Right lung (tissue), 10 donors: ENCODE results near the gene UNC80. TPM values are rescaled to one million over a fixed set of nuclear protein-coding genes. Genes with fewer than 3 reads are reported as not detected.
"Not testable (repeated sequence)": the region's sequence is repeated elsewhere in the genome, so short reads cannot be mapped to it uniquely, and the experiment has no call there.

Experiments used
- DNase-seq, 2 donors: peaks; one replicate each; pipeline ENCODE4 v3.0.0-alpha.2; 2013
- long read RNA-seq, 8 donors: transcript quantifications; one replicate each; lab custom pipeline, GENCODE V29; 2026
- polyA plus RNA-seq, 5 donors: library from polyadenylated mRNA; unstranded; fragments of 120-200 nt; gene quantifications; one replicate each; pipeline versions ENCODE4 v1.2.1 to v1.2.3, GENCODE V29; 2013; ENCODE audit warnings: inconsistent platforms in 1 of 5, low replicate concordance in 1 of 5; ENCODE audit not compliant: insufficient read length in 5 of 5, insufficient read depth in 1 of 5

Gene UNC80, protein sequence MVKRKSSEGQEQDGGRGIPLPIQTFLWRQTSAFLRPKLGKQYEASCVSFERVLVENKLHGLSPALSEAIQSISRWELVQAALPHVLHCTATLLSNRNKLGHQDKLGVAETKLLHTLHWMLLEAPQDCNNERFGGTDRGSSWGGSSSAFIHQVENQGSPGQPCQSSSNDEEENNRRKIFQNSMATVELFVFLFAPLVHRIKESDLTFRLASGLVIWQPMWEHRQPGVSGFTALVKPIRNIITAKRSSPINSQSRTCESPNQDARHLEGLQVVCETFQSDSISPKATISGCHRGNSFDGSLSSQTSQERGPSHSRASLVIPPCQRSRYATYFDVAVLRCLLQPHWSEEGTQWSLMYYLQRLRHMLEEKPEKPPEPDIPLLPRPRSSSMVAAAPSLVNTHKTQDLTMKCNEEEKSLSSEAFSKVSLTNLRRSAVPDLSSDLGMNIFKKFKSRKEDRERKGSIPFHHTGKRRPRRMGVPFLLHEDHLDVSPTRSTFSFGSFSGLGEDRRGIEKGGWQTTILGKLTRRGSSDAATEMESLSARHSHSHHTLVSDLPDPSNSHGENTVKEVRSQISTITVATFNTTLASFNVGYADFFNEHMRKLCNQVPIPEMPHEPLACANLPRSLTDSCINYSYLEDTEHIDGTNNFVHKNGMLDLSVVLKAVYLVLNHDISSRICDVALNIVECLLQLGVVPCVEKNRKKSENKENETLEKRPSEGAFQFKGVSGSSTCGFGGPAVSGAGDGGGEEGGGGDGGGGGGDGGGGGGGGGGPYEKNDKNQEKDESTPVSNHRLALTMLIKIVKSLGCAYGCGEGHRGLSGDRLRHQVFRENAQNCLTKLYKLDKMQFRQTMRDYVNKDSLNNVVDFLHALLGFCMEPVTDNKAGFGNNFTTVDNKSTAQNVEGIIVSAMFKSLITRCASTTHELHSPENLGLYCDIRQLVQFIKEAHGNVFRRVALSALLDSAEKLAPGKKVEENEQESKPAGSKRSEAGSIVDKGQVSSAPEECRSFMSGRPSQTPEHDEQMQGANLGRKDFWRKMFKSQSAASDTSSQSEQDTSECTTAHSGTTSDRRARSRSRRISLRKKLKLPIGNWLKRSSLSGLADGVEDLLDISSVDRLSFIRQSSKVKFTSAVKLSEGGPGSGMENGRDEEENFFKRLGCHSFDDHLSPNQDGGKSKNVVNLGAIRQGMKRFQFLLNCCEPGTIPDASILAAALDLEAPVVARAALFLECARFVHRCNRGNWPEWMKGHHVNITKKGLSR (N-terminal part only)
- polyA plus RNA-seq, result 1 to 10 TPM in 4 of 5 donors, under 1 TPM in 1; 0.56 to 1.9 (median 1.6) TPM
- long read RNA-seq, donor 1, result 0 reads
- long read RNA-seq, donor 2, result 0 reads
- long read RNA-seq, donor 3, result 0 reads
- long read RNA-seq, donor 4, result 0 reads
- long read RNA-seq, donor 5, result 0 reads
- long read RNA-seq, donor 6, result 0 reads
- long read RNA-seq, donor 7, result 0 reads
- long read RNA-seq, donor 8, result 0 reads

- peak; percentile 80 to 82 for DNase-seq
Measured at GRCh38 chr2:209771474-209772289, at the start of gene UNC80. Gene UNC80 (plus strand): TSS chr2:209771832. CDS start chr2:209772073, 241 bp downstream.

DNA sequence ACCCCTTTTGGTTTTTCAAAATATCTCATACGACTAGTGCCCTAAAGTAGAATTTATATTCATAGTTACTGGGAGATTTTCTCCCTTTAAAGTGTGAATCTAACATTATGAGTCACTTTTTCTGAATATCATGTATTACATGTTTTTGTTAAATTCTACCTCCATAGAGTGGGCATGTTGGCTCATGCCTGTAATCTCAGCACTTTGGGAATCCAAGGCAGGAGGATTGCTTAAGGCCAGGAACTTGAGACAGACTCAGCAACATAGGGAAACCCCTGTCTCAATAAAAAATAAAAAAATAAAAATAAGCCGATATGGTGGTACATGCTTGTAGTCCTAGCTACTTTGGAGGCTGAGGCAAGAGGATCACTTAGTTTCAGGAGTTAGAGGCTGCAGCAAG is 45.3 kb upstream of the UNC80 start:
- no peak for DNase-seq

DNA sequence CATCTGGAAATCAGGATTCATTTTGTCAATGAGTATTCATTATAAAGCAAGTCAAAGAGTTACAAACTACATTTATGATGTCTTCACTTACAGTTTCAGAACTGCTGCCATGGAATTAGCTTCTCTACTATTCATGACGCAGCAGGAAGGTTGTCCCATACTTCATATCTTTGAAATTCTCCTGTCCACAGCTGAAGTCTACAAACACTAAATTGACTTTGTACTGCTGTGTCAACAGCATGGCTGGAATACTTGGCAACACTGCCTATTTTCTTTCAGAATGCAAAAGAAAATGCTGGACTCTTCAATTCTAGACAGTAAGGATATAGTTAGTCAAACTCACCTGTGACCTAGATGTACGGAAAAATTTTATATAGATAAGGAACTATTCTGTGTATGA is 44.6 kb upstream of the UNC80 start:
- DNase-seq, result no peak

- no peak for DNase-seq
Measured at GRCh38 chr2:209734805-209735204, 36.8 kb upstream of the UNC80 start.

DNA sequence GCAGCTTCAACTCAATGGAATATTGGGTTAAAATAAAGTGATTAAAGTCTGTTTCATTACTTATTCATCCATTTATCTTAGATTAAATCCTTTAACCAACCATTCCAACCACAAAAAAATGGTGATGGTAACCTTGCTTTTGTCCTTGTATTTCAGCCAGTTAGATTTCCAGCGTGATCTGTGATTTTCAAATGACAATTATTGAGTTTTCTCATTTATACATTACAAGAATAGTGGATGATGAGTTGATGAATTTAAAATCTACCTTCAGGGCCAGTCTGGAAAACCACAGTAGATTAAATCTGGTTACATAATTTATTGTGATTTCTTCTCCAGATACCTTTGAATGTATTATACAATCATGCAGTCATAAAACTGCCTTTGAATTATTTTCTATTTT is 29.7 kb upstream of the UNC80 start:
- DNase-seq, result no peak

- no peak for DNase-seq
Measured at GRCh38 chr2:209753020-209753419, 18.6 kb upstream of the UNC80 start.

- no peak for DNase-seq
Measured at GRCh38 chr2:209757163-209757562, 14.5 kb upstream of the UNC80 start.

GRCh38 chr2:209761566-209761965 is 10.1 kb upstream of the UNC80 start:
- no peak for DNase-seq

GRCh38 chr2:209762563-209762962 is 9.1 kb upstream of the UNC80 start:
- DNase-seq, result no peak

DNA sequence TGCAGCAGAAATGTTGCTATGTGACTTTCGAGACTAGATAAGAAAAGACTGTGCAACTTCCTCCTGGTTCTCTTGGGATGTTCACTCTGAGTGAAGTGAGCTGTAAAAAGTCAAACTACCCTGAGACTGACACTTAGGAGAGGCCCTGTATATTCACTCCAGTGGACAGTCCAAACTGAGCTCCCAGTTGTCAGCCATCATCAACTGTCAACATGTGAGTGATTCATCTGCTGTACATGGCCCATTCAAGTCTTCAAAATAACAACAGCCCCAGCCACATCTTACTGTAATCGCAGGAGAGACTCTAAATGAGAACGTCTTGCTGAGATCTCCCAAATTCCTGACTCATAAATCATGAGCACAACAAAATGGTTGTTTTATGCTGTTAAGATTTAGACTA is 8.5 kb upstream of the UNC80 start:
- no peak for DNase-seq

DNA sequence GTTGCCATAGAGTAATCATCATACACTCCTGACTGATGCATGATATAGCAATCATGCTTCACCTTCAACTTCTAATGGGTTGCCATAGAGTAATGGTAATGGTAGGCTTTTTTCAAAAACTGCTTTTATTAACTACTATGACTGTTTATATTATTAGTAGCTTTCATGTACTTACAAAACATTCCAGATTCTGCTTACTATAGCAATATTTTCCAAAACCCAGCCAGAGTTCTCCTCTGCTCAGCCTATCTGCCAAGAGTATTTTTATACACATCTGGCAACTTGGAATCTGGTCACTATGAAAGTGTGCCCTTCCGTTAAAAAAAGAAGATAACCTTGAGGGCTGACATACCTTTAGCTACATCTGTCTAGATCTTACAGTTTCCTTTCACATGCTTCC is 5.0 kb upstream of the UNC80 start:
- no peak for DNase-seq

GRCh38 chr2:209767316-209767715 is 4.3 kb upstream of the UNC80 start:
- DNase-seq, result no peak

DNA sequence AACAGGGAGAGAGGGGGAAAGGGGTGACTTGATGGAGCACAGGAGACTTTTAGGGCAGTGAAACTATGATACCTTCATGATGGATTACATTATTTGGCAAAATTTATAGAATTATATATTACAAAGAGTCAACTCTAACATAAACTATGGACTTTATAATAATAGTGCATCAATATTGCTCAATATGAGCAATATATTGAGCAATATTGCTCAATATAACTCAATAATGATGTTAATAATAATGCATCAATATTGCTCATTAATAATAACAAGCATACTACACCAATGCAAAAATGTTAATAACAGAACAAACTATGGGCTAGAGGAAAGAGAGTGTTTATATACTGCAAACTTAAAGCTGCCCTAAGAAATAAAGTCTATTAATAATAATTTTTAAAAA is 3.1 kb upstream of the UNC80 start:
- DNase-seq, result no peak

- no peak for DNase-seq
Measured at GRCh38 chr2:209772290-209772685, 656 bp downstream of the UNC80 start.

DNA sequence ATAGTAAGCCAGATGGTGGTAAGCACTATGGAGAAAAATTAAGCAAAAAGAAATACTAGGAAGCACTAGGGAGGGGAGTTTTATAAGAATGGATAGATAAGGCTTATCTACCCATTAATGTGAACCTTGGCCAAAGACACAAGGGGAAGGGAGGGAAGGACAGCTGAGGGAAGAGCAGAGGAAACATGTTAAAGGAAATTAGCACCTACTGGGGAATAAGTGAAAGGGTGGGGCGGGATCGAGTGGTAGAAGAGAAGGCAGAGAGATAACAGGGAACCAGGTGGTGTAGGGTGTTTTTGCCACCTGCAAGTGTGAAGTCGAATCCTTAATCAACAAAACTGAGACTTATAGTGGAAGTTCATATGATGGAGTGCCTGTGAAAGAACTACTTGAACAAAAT is 1.7 kb downstream of the UNC80 start:
- no peak for DNase-seq

DNA sequence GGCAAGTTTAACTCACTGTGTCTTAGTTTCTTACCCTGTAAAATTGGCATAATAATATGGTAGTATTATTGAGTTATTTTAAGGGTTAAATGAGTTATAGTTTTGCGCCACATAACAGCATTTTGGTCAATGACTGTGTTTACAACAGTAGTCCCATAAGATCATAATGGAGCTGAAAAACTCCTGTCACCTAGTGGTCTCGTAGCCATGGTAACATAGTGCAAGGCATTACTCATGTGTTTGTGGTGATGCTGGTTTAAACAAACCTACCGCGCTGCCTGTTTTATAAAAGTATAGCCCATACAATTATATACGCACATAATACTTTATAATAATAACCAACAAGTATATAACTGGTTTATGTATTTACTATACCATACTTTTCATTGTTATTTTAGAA is 15.8 kb downstream of the UNC80 start:
- no peak for DNase-seq

- DNase-seq, result no peak
Measured at GRCh38 chr2:209788925-209789324, 17.3 kb downstream of the UNC80 start.

- no peak for DNase-seq
Measured at GRCh38 chr2:209790066-209790728, 18.6 kb downstream of the UNC80 start.

- DNase-seq, result no peak
Measured at GRCh38 chr2:209791151-209791550, 19.5 kb downstream of the UNC80 start.

DNA sequence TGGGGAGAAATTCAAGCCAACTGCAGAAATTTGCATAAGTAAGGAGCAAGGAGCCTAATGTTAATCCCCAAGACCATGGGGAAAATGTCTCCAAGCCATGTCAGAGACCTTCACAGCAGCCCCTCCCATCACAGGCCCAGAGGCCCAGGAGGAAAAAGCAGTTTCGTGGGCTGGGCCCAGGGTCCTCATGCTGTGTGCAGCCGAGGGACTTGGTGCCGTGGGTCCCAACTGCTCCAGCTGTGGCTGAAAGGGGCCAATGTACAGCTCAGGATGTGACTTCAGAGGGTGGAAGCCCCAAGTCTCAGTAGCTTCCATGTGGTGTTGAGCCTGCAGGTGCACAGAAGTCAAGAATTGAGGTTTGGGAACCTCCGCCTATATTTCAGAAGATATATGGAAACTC is 23.8 kb downstream of the UNC80 start:
- not testable (repeated sequence) for DNase-seq
